ENCODE results near the gene PDGFC.

Gene PDGFC

GRCh38 chr4:156811286-156811685 is 160.3 kb downstream of the PDGFC start:
- DNase-seq (ENCODE audit: extremely low read depth, low read depth): no peak
- no peak for TF ChIP-seq CTCF (IDR thresholded peaks at IDR 0.05; ENCODE audit: low read depth, low read length, missing control alignments)
- H3K4me3 ChIP-seq (replicated peaks; ENCODE audit: low read depth, low read length): no peak overlapping the region

GRCh38 chr4:156805696-156806095 is 165.9 kb downstream of the PDGFC start:
- no peak overlapping the region for H3K4me3 ChIP-seq (replicated peaks; ENCODE audit: low read depth, low read length)
- no peak for DNase-seq (ENCODE audit: extremely low read depth, low read depth)
- no peak for TF ChIP-seq CTCF (IDR thresholded peaks at IDR 0.05; ENCODE audit: low read depth, low read length, missing control alignments)

- no peak overlapping the region for H3K4me3 ChIP-seq (replicated peaks; ENCODE audit: low read depth, low read length)
- TF ChIP-seq CTCF (IDR thresholded peaks at IDR 0.05; ENCODE audit: low read depth, low read length, missing control alignments): no peak
- no peak for DNase-seq (ENCODE audit: extremely low read depth, low read depth)
Observed at GRCh38 chr4:156803056-156803455, 168.5 kb downstream of the PDGFC start.

- TF ChIP-seq CTCF (IDR thresholded peaks at IDR 0.05; ENCODE audit: low read depth, low read length, missing control alignments): no peak
- H3K4me3 ChIP-seq (replicated peaks; ENCODE audit: low read depth, low read length): no peak overlapping the region
- no peak for DNase-seq (ENCODE audit: extremely low read depth, low read depth)
Observed at GRCh38 chr4:156800463-156800862, 171.1 kb downstream of the PDGFC start.

- no peak for DNase-seq (ENCODE audit: extremely low read depth, low read depth)
- no peak overlapping the region for H3K4me3 ChIP-seq (replicated peaks; ENCODE audit: low read depth, low read length)
- TF ChIP-seq CTCF (IDR thresholded peaks at IDR 0.05; ENCODE audit: low read depth, low read length, missing control alignments): no peak
Observed at GRCh38 chr4:156799121-156799589, 172.4 kb downstream of the PDGFC start.

- no peak for TF ChIP-seq CTCF (IDR thresholded peaks at IDR 0.05; ENCODE audit: low read depth, low read length, missing control alignments)
- no peak for DNase-seq (ENCODE audit: extremely low read depth, low read depth)
Observed at GRCh38 chr4:156798438-156798837, 173.2 kb downstream of the PDGFC start.

GRCh38 chr4:156797206-156797605 is 174.4 kb downstream of the PDGFC start:
- TF ChIP-seq CTCF (IDR thresholded peaks at IDR 0.05; ENCODE audit: low read depth, low read length, missing control alignments): no peak
- DNase-seq (ENCODE audit: extremely low read depth, low read depth): no peak
- no peak overlapping the region for H3K4me3 ChIP-seq (replicated peaks; ENCODE audit: low read depth, low read length)

More at GRCh38 chr4:156798438-156798837, 173.2 kb downstream of the PDGFC start:
- no peak overlapping the region for H3K4me3 ChIP-seq (replicated peaks; ENCODE audit: low read depth, low read length)

Data from HFF-Myc (cell line).